H9 (cell line): ENCODE data around the gene CCR7. TPM values are rescaled to one million over a fixed set of nuclear protein-coding genes. Genes with fewer than 3 reads are reported as not detected.
"Not testable (repeated sequence)": the region's sequence is repeated elsewhere in the genome, so short reads cannot be mapped to it uniquely, and the experiment has no call there.

ENCODE experiments used
- DNase-seq: peaks from one replicate; pipeline ENCODE4 v3.0.0-alpha.2; 2017
- H2AFZ ChIP-seq: one replicate; pipeline ENCODE4 v1.6.1; 2013; ENCODE audit warnings: mild to moderate bottlenecking, low read length, control low read depth, moderate library complexity
- H2AK5ac ChIP-seq: 2 replicates; pipeline ENCODE4 v1.6.1; 2013; ENCODE audit warnings: low read length, control low read depth, mixed read lengths; ENCODE audit not compliant: insufficient read length
- H2BK120ac ChIP-seq: one replicate; pipeline ENCODE4 v1.6.1; 2013; ENCODE audit warnings: low read depth, mild to moderate bottlenecking, low read length, control low read depth, inconsistent platforms; ENCODE audit not compliant: poor library complexity, severe bottlenecking
- H2BK12ac ChIP-seq: 2 replicates; pipeline ENCODE4 v1.6.1; 2013; ENCODE audit warnings: low read length, control low read depth, mixed read lengths, low read depth; ENCODE audit not compliant: insufficient read length
- H2BK15ac ChIP-seq: 2 replicates; pipeline ENCODE4 v1.6.1; 2013; ENCODE audit warnings: low read depth, low read length, control low read depth
- H2BK20ac ChIP-seq: one replicate; pipeline ENCODE4 v1.6.1; 2013; ENCODE audit warnings: low read depth, mild to moderate bottlenecking, low read length, control low read depth, inconsistent platforms; ENCODE audit not compliant: poor library complexity, severe bottlenecking
- H2BK5ac ChIP-seq: 2 replicates; pipeline ENCODE4 v1.6.1; 2013; ENCODE audit warnings: low read length, control low read depth, mixed read lengths; ENCODE audit not compliant: insufficient read length
- H3K14ac ChIP-seq: 2 replicates; pipeline ENCODE4 v1.6.1; 2013; ENCODE audit warnings: low read length, control low read depth; ENCODE audit not compliant: insufficient read depth
- H3K18ac ChIP-seq: 2 replicates; pipeline ENCODE4 v1.6.1; 2013; ENCODE audit warnings: low read depth, mild to moderate bottlenecking, mixed read lengths, low read length, control low read depth; ENCODE audit not compliant: insufficient read length
- H3K23ac ChIP-seq: 2 replicates; pipeline ENCODE4 v1.6.1; 2013; ENCODE audit warnings: low read length, control low read depth, mixed read lengths, low read depth; ENCODE audit not compliant: insufficient read length
- H3K23me2 ChIP-seq: 2 replicates; pipeline ENCODE4 v1.6.1; 2013; ENCODE audit warnings: low read depth, mild to moderate bottlenecking, mixed read lengths, low read length, control low read depth; ENCODE audit not compliant: insufficient read length, poor library complexity, severe bottlenecking
- H3K27ac ChIP-seq: 2 replicates; pipeline ENCODE4 v1.5.1; 2013; ENCODE audit warnings: low read length, control low read depth, mixed read lengths, low read depth; ENCODE audit not compliant: insufficient read length
- H3K27me3 ChIP-seq: 2 replicates; pipeline ENCODE4 v1.6.1; 2013; ENCODE audit warnings: low read length, control low read depth, inconsistent platforms; ENCODE audit not compliant: insufficient read depth
- H3K4ac ChIP-seq: 2 replicates; pipeline ENCODE4 v1.6.1; 2013; ENCODE audit warnings: low read depth, mild to moderate bottlenecking, control low read depth, inconsistent platforms, low read length, moderate library complexity
- H3K4me1 ChIP-seq: 2 replicates; pipeline ENCODE4 v1.6.1; 2013; ENCODE audit warnings: low read length, control low read depth, inconsistent platforms; ENCODE audit not compliant: insufficient read depth
- H3K4me2 ChIP-seq: 2 replicates; pipeline ENCODE4 v1.6.1; 2013; ENCODE audit warnings: low read length, control low read depth, mixed read lengths; ENCODE audit not compliant: insufficient read length, insufficient read depth
- H3K56ac ChIP-seq: 2 replicates; pipeline ENCODE4 v1.6.1; 2013; ENCODE audit warnings: low read depth, mild to moderate bottlenecking, mixed read lengths, low read length, control low read depth; ENCODE audit not compliant: insufficient read length
- H3K79me1 ChIP-seq: 2 replicates; pipeline ENCODE4 v1.6.1; 2013; ENCODE audit warnings: low read depth, mild to moderate bottlenecking, moderate library complexity, low read length, control low read depth, inconsistent platforms; ENCODE audit not compliant: insufficient read depth, poor library complexity, severe bottlenecking
- H3K79me2 ChIP-seq: 2 replicates; pipeline ENCODE4 v1.6.1; 2013; ENCODE audit warnings: low read length, control low read depth, inconsistent platforms; ENCODE audit not compliant: insufficient read depth
- H3K9ac ChIP-seq: 2 replicates; pipeline ENCODE4 v1.6.1; 2013; ENCODE audit warnings: low read length, control low read depth, mixed read lengths; ENCODE audit not compliant: insufficient read length; ENCODE audit errors: extremely low read depth
- H3K9me3 ChIP-seq: one replicate; pipeline ENCODE4 v1.6.1; 2013; ENCODE audit warnings: low read depth, low read length, inconsistent platforms; ENCODE audit not compliant: control insufficient read depth
- H3T11ph ChIP-seq: one replicate; pipeline ENCODE4 v1.6.1; 2013; ENCODE audit warnings: mild to moderate bottlenecking, low read length, control low read depth, inconsistent platforms
- H4K20me1 ChIP-seq: one replicate; pipeline ENCODE4 v1.6.1; 2013; ENCODE audit not compliant: control insufficient read depth, insufficient read length, insufficient read depth
- H4K5ac ChIP-seq: 2 replicates; pipeline ENCODE4 v1.6.1; 2013; ENCODE audit warnings: low read depth, mild to moderate bottlenecking, mixed read lengths, low read length, control low read depth; ENCODE audit not compliant: insufficient read length
- H4K8ac ChIP-seq: replicated peaks from 2 replicates; pipeline ENCODE4 v1.6.1; 2013; ENCODE audit warnings: low read length, control low read depth, mixed read lengths, low read depth; ENCODE audit not compliant: insufficient read length
- H4K91ac ChIP-seq: 2 replicates; pipeline ENCODE4 v1.6.1; 2013; ENCODE audit warnings: low read depth, mild to moderate bottlenecking, moderate library complexity, mixed read lengths, low read length, control low read depth; ENCODE audit not compliant: insufficient read length
- H3K27ac Mint-ChIP-seq, 3 experiments: 2 replicates in 2 of 3; 3 replicates in 1 of 3; pipeline ENCODE4 v1.8.0; 2020 to 2021; ENCODE audit warnings: mixed read lengths in 3 of 3, mild to moderate bottlenecking in 1 of 3, moderate library complexity in 1 of 3
- H3K27me3 Mint-ChIP-seq: 2 replicates; pipeline ENCODE4 v1.8.0; 2021; ENCODE audit warnings: low read depth, mild to moderate bottlenecking, moderate library complexity, mixed read lengths
- H3K36me3 Mint-ChIP-seq, 3 experiments: 2 replicates in 2 of 3; 3 replicates in 1 of 3; pipeline ENCODE4 v1.8.0; 2020 to 2021; ENCODE audit warnings: low read depth in 3 of 3, mixed read lengths in 3 of 3; ENCODE audit not compliant: insufficient read depth in 1 of 3
- H3K4me1 Mint-ChIP-seq, 2 experiments: 2 replicates each; pipeline ENCODE4 v1.8.0; 2020; ENCODE audit warnings: mixed read lengths in 2 of 2
- H3K4me3 Mint-ChIP-seq, 2 experiments: 2 replicates in 1 of 2; 3 replicates in 1 of 2; pipeline ENCODE4 v1.8.0; 2020 to 2021; ENCODE audit warnings: mild to moderate bottlenecking in 2 of 2, mixed read lengths in 2 of 2, moderate library complexity in 1 of 2
- H3K9me3 Mint-ChIP-seq, 2 experiments: 2 replicates in 1 of 2; 3 replicates in 1 of 2; pipeline ENCODE4 v1.8.0; 2020; ENCODE audit warnings: mild to moderate bottlenecking in 2 of 2, mixed read lengths in 2 of 2, moderate library complexity in 1 of 2
- CTCF ChIP-seq: fragments of 200-600 bp; sonication (generic); conservative IDR thresholded peaks from 3 replicates; pipeline ENCODE4 v1.8.0; 2021; ENCODE audit warnings: antibody characterized with exemption, mild to moderate bottlenecking
- WGBS: extraction: QIAGEN DNeasy Blood & Tissue Kit; methylation state at CpG from one replicate; pipeline ENCODE4 v1.1.7; 2013; ENCODE audit warnings: missing lambda C conversion rate, low lambda C conversion rate, mixed read lengths; ENCODE audit not compliant: insufficient read length; ENCODE audit errors: extremely low coverage; 5-methylcytosine and 5-hydroxymethylcytosine counted together
- total RNA-seq: library from RNA; stranded (reverse); gene quantifications from 2 replicates; pipeline ENCODE4 v1.2.1, GENCODE V29; 2021

CCR7 gene
- total RNA-seq, 1 experiment from 2014 or later = 0.31 TPM

- H3T11ph ChIP-seq = no peak overlapping the region
- Mint-ChIP-seq H3K27me3 (peaks cover 26% of the 10 kb centered on the region), H3K4me1 (no peaks in the 10 kb centered on the region), H3K4me3 (no peak overlapping the region), H3K27ac (no peak overlapping the region; a peak in 1 of 7 replicates), H3K9me3 (peaks cover 8% of the 10 kb centered on the region in 2 experiments; a peak in 4 of 5 replicates), H3K36me3 (peaks cover 0 to 5% (median 3%) of the 10 kb centered on the region in 3 experiments; a peak in 3 of 7 replicates)
- H3K4me1 ChIP-seq = no peaks in the 10 kb centered on the region
- H3K9ac ChIP-seq = no peak overlapping the region
- H3K79me2 ChIP-seq = no peaks in the 10 kb centered on the region
- no peak overlapping the region for H2BK5ac ChIP-seq
- no peak overlapping the region for H4K91ac ChIP-seq
- no peak overlapping the region for H3K27ac ChIP-seq
- H3K4me2 ChIP-seq = no peak overlapping the region
- no peak overlapping the region for H3K14ac ChIP-seq
- H2AK5ac ChIP-seq = no peak overlapping the region
- WGBS = no CpG with 5 or more reads among the region's 2 CpGs
- H2BK15ac ChIP-seq = no peak overlapping the region
- DNase-seq = no peak
- H3K23me2 ChIP-seq = no peaks in the 10 kb centered on the region
- H3K23ac ChIP-seq = no peak overlapping the region
- H3K27me3 ChIP-seq = 0 out of 2 replicates have a peak, but pooled peaks cover 3% of the 10 kb centered on the region
- no peak overlapping the region for H2BK120ac ChIP-seq
- no peak overlapping the region for H2AFZ ChIP-seq
- H3K9me3 ChIP-seq = no peaks in the 10 kb centered on the region
- TF ChIP-seq CTCF = no peak
- H3K18ac ChIP-seq = no peak overlapping the region
- H2BK12ac ChIP-seq = no peak overlapping the region
- no peak overlapping the region for H3K4ac ChIP-seq
- no peaks in the 10 kb centered on the region for H4K20me1 ChIP-seq
- no peaks in the 10 kb centered on the region for H3K79me1 ChIP-seq
- H4K8ac ChIP-seq = no peak overlapping the region
- no peak overlapping the region for H2BK20ac ChIP-seq
- no peak overlapping the region for H4K5ac ChIP-seq
- no peak overlapping the region for H3K56ac ChIP-seq
These were observed 23.3 kb upstream of the CCR7 start for GRCh38 chr17:40588552-40588951.

GRCh38 chr17:40586264-40586663 lies 21.0 kb upstream of the CCR7 start:
- not testable (repeated sequence) for H3K9me3 ChIP-seq, H3K79me2 ChIP-seq, H4K20me1 ChIP-seq, DNase-seq, H2AK5ac ChIP-seq, H2BK120ac ChIP-seq, H3K4ac ChIP-seq, H3K4me2 ChIP-seq, H3K56ac ChIP-seq, H3K4me1 Mint-ChIP-seq, H3K23me2 ChIP-seq, H3K79me1 ChIP-seq, H2BK20ac ChIP-seq, H3K23ac ChIP-seq, H4K91ac ChIP-seq, H3K27me3 ChIP-seq, H3K18ac ChIP-seq, H3K4me3 Mint-ChIP-seq, H2BK15ac ChIP-seq, H3K9ac ChIP-seq, H3K27ac Mint-ChIP-seq, H3K9me3 Mint-ChIP-seq, H2BK12ac ChIP-seq, H3T11ph ChIP-seq, H3K36me3 Mint-ChIP-seq, H4K5ac ChIP-seq, H3K14ac ChIP-seq, H2AFZ ChIP-seq, H3K4me1 ChIP-seq, H3K27ac ChIP-seq, H4K8ac ChIP-seq, H2BK5ac ChIP-seq
- WGBS = no CpG with 5 or more reads among the region's 3 CpGs
- peaks cover 26% of the 10 kb centered on the region for H3K27me3 Mint-ChIP-seq
